Measurements from ENCODE around the gene UBA7. TPM values are rescaled to one million over a fixed set of nuclear protein-coding genes. Genes with fewer than 3 reads are reported as not detected.
"Not testable (repeated sequence)": the region's sequence is repeated elsewhere in the genome, so short reads cannot be mapped to it uniquely, and the experiment has no call there.

UBA7 gene
- total and polyA plus RNA-seq, 4 donors, result 53.0 to 112 (median 75.9) TPM

DNA sequence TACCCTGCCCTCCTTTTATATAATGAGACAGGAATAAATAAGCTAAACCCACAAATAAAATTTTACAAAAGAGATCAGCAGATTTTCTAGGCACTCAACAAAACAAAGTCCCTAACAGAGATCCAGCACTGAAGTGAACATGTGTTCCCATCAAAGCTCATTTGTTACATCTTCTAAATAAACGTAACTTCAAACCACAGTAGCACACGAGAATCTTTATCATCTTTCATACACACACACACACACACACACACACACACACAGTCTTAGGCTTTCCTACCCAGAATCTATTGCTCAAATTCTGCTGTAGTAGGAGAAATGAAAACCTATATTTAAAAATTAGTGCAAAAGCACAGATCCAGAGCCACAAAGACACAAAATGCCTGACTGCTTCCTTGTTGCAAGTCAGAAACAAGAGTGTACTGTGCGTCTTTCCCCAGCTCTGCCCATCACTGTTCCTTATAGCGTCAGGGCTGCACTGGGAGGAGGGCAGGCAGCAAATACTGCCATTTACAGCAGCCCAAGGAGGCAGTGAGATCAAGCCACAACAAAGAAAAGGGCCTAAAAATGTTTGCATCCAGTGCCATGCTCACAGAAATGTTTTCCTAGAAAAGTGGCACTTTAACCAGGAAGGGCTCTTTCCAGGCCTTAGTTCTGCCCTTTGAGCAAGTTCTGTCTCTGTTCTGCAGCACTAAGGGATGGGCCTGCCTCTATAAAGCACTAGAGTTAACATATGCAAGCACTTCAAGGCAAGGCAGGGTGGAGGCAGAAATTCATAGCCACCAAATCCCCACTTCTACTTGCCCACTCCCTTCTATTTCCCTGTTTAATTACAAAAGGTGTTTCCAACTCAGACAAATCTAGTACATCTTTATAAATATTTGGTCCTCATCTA lies 33.4 kb downstream of the UBA7 start:
- no peak for ATAC-seq (ENCODE audit: insufficient read depth, low FRiP score)
- TF ChIP-seq, protein P1, sequence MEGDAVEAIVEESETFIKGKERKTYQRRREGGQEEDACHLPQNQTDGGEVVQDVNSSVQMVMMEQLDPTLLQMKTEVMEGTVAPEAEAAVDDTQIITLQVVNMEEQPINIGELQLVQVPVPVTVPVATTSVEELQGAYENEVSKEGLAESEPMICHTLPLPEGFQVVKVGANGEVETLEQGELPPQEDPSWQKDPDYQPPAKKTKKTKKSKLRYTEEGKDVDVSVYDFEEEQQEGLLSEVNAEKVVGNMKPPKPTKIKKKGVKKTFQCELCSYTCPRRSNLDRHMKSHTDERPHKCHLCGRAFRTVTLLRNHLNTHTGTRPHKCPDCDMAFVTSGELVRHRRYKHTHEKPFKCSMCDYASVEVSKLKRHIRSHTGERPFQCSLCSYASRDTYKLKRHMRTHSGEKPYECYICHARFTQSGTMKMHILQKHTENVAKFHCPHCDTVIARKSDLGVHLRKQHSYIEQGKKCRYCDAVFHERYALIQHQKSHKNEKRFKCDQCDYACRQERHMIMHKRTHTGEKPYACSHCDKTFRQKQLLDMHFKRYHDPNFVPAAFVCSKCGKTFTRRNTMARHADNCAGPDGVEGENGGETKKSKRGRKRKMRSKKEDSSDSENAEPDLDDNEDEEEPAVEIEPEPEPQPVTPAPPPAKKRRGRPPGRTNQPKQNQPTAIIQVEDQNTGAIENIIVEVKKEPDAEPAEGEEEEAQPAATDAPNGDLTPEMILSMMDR (IDR thresholded peaks at IDR 0.05; ENCODE audit: control extremely low read depth, extremely low read depth), result no peak

DNA sequence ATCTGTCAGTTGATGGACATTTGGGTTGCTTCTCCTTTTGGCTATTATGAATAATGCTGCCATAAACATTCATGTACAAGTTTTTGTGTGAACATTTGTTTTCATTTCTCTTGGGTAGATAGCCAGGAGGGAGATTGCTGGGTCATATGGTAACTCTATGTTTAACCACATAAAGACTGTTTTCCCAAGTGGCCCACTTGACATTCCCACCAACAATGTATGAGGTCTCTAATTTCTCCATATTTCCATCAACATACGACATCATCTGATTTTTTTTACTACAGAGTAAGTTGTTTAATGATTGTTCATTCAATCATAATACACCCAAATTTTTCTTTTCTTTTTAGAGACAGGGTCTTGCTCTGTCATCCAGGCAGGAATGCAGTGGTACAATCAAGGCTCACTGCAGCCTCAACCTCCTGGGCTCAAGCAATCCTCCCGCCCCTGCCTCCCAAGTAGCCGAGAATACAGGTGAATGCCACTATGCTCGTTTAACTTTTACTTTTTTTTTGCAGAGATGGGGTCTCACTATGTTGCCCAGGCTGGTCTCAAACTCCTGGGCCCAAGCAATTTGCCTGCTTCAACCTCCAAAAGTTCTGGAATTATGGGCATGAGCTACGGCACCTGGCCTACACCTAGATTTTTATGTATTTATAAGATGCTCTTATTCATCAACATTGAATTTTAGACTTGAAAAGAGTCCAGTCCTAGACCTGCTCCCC lies 34.2 kb downstream of the UBA7 start:
- WGBS, 2 donors, result 91 to 95% methylated on average over 5 of the region's 5 CpGs
- peaks cover 0 to 7% (median 0%) of the 10 kb centered on the region in 5 donors for H3K4me1 ChIP-seq (ENCODE audit: control insufficient read depth in 5 of 5, insufficient read depth in 5 of 5, low read length in 5 of 5)
- ATAC-seq (ENCODE audit: insufficient read depth, low FRiP score), result no peak
- no peak overlapping the region for H3K9ac ChIP-seq (ENCODE audit: insufficient read depth in 1 of 2, low read length in 2 of 2)
- H3K27me3 ChIP-seq (ENCODE audit: control insufficient read depth in 3 of 3, insufficient read depth in 3 of 3, low read length in 2 of 3), result no peaks in the 10 kb centered on the region
- H3K4me3 ChIP-seq, result no peak overlapping the region
- H3K36me3 ChIP-seq (ENCODE audit: control insufficient read depth in 4 of 4, insufficient read depth in 4 of 4, low read length in 4 of 4), result peaks cover 0 to 15% (median 9%) of the 10 kb centered on the region in 4 donors
- TF ChIP-seq, protein P1 (IDR thresholded peaks at IDR 0.05; ENCODE audit: control extremely low read depth, extremely low read depth), result no peak
- DNase-seq, result no peak
- no peak overlapping the region for H3K27ac ChIP-seq (ENCODE audit: low read depth in 1 of 2, low read length in 1 of 2)
- H3K9me3 ChIP-seq (ENCODE audit: control insufficient read depth in 4 of 4, insufficient read depth in 3 of 4, low read length in 3 of 4), result no peaks in the 10 kb centered on the region

More for the DNA sequence above, 33.4 kb downstream of the UBA7 start:
- no peak for DNase-seq
- H3K36me3 ChIP-seq (ENCODE audit: control insufficient read depth in 4 of 4, insufficient read depth in 4 of 4, low read length in 4 of 4), result peaks cover 0 to 15% (median 11%) of the 10 kb centered on the region in 4 donors
- no peaks in the 10 kb centered on the region for H3K27me3 ChIP-seq (ENCODE audit: control insufficient read depth in 3 of 3, insufficient read depth in 3 of 3, low read length in 2 of 3)
- H3K9me3 ChIP-seq (ENCODE audit: control insufficient read depth in 4 of 4, insufficient read depth in 3 of 4, low read length in 3 of 4), result no peaks in the 10 kb centered on the region
- no peak overlapping the region for H3K9ac ChIP-seq (ENCODE audit: insufficient read depth in 1 of 2, low read length in 2 of 2)
- H3K4me3 ChIP-seq, result no peak overlapping the region
- WGBS, 2 donors, result 65 to 67% methylated on average over 4 of the region's 4 CpGs
- H3K27ac ChIP-seq (ENCODE audit: low read depth in 1 of 2, low read length in 1 of 2), result peak overlapping the region in 1 of 2 donors; percentile 73
- peaks cover 0 to 11% (median 5%) of the 10 kb centered on the region in 5 donors for H3K4me1 ChIP-seq (ENCODE audit: control insufficient read depth in 5 of 5, insufficient read depth in 5 of 5, low read length in 5 of 5)

DNA sequence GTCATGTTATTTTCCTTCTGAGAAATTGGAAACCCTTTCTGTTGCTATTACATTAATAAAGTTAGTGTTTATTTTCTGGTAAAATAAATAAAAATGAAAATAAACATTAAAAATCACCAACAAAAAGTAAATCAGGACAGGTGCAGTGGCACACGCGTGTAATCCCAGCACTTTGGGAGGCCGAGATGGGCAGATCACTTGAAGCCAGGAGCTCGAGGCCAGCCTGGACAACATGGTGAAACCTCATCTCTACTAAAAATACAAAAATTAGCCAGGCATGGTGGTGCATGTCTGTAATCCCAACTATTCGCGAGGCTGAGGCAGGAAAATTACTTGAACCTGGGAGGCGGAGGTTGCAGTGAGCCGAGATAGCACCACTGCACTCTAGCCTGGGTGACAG lies 37.7 kb downstream of the UBA7 start:
- not testable (repeated sequence) for H3K27ac ChIP-seq (ENCODE audit: low read depth in 1 of 2, low read length in 1 of 2); ATAC-seq (ENCODE audit: insufficient read depth, low FRiP score); H3K9me3 ChIP-seq (ENCODE audit: control insufficient read depth in 4 of 4, insufficient read depth in 3 of 4, low read length in 3 of 4); H3K4me1 ChIP-seq (ENCODE audit: control insufficient read depth in 5 of 5, insufficient read depth in 5 of 5, low read length in 5 of 5); H3K9ac ChIP-seq (ENCODE audit: insufficient read depth in 1 of 2, low read length in 2 of 2); H3K27me3 ChIP-seq (ENCODE audit: control insufficient read depth in 3 of 3, insufficient read depth in 3 of 3, low read length in 2 of 3); DNase-seq; H3K4me3 ChIP-seq
- 94 to 96% methylated on average over 8 of the region's 8 CpGs for WGBS, 2 donors
- peaks cover 0 to 13% (median 6%) of the 10 kb centered on the region in 4 donors for H3K36me3 ChIP-seq (ENCODE audit: control insufficient read depth in 4 of 4, insufficient read depth in 4 of 4, low read length in 4 of 4)

- H3K4me1 ChIP-seq (ENCODE audit: control insufficient read depth in 5 of 5, insufficient read depth in 5 of 5, low read length in 5 of 5), result peaks cover 0 to 3% (median 0%) of the 10 kb centered on the region in 5 donors
- WGBS, 2 donors, result 50 to 82% methylated on average over 3 of the region's 3 CpGs
Observed at GRCh38 chr3:49775538-49775937, 38.2 kb downstream of the UBA7 start.

More at GRCh38 chr3:49775538-49775937, 38.2 kb downstream of the UBA7 start:
- no peaks in the 10 kb centered on the region for H3K27me3 ChIP-seq (ENCODE audit: control insufficient read depth in 3 of 3, insufficient read depth in 3 of 3, low read length in 2 of 3)
- H3K36me3 ChIP-seq (ENCODE audit: control insufficient read depth in 4 of 4, insufficient read depth in 4 of 4, low read length in 4 of 4), result peaks cover 0 to 13% (median 6%) of the 10 kb centered on the region in 4 donors
- no peak overlapping the region for H3K27ac ChIP-seq (ENCODE audit: low read depth in 1 of 2, low read length in 1 of 2)
- ATAC-seq (ENCODE audit: insufficient read depth, low FRiP score) (no peak), DNase-seq (no peak)
- TF ChIP-seq, protein P1 (IDR thresholded peaks at IDR 0.05; ENCODE audit: control extremely low read depth, extremely low read depth), result no peak
- H3K4me3 ChIP-seq, result no peak overlapping the region
- no peaks in the 10 kb centered on the region for H3K9me3 ChIP-seq (ENCODE audit: control insufficient read depth in 4 of 4, insufficient read depth in 3 of 4, low read length in 3 of 4)
- no peak overlapping the region for H3K9ac ChIP-seq (ENCODE audit: insufficient read depth in 1 of 2, low read length in 2 of 2)

Data from lung (tissue), 12 donors.